ENCODE measurements around the gene PHOX2B.

GRCh38 chr4:41728573-41728913, 20.0 kb downstream of the PHOX2B start:
- TF ChIP-seq GLIS3 (CRISPR knock-in tag; IDR thresholded peaks at IDR 0.05) (no peak), ZNF8 (CRISPR knock-in tag; IDR thresholded peaks at IDR 0.05) (no peak), ISL1 (CRISPR knock-in tag; IDR thresholded peaks at IDR 0.05) (no peak), PATZ1 (CRISPR knock-in tag; IDR thresholded peaks at IDR 0.05; ENCODE audit: borderline replicate concordance) (no peak), ZFP3 (CRISPR knock-in tag; IDR thresholded peaks at IDR 0.05) (no peak), OSR1 (CRISPR knock-in tag; IDR thresholded peaks at IDR 0.05) (no peak), ZC3H10 (CRISPR knock-in tag; IDR thresholded peaks at IDR 0.05) (no peak), ESRRG (CRISPR knock-in tag; IDR thresholded peaks at IDR 0.05) (no peak)
